ENCODE results near the gene GNG8.

GNG8 gene

GRCh38 chr19:46635920-46636761, at the start of gene GNG8:
Gene GNG8, minus strand, starts transcription at chr19:46636202. Its CDS starts 1,520 bp downstream, at chr19:46634682.
- no peaks in the 10 kb centered on the region for H3K9me3 Mint-ChIP-seq (ENCODE audit: low read depth)
- no peak within 1 kb of the TSS for H3K27ac Mint-ChIP-seq
- peaks cover 22% of the 10 kb centered on the region for H3K4me1 Mint-ChIP-seq (ENCODE audit: low read depth)
- no peaks in the 10 kb centered on the region for H3K36me3 Mint-ChIP-seq
- no peaks in the 10 kb centered on the region for H3K27me3 Mint-ChIP-seq
- H3K4me3 Mint-ChIP-seq = peak within 1 kb of the TSS; percentile 74

- no peaks in the 10 kb centered on the region for H3K36me3 Mint-ChIP-seq
Observed at GRCh38 chr19:46685189-46685588, 49.2 kb upstream of the GNG8 start.

GRCh38 chr19:46678110-46678732, 42.2 kb upstream of the GNG8 start:
- peak overlapping the region; percentile 22 for H3K27ac Mint-ChIP-seq
- H3K9me3 Mint-ChIP-seq (ENCODE audit: low read depth) = no peaks in the 10 kb centered on the region
- H3K4me3 Mint-ChIP-seq = no peak overlapping the region
- H3K36me3 Mint-ChIP-seq = peaks cover 3% of the 10 kb centered on the region
- H3K27me3 Mint-ChIP-seq = no peaks in the 10 kb centered on the region
- H3K4me1 Mint-ChIP-seq (ENCODE audit: low read depth) = peaks cover 2% of the 10 kb centered on the region

More at GRCh38 chr19:46685189-46685588, 49.2 kb upstream of the GNG8 start:
- Mint-ChIP-seq H3K27ac (peak overlapping the region; percentile 72), H3K4me1 (ENCODE audit: low read depth) (no peaks in the 10 kb centered on the region), H3K9me3 (ENCODE audit: low read depth) (no peaks in the 10 kb centered on the region), H3K4me3 (no peak overlapping the region), H3K27me3 (no peaks in the 10 kb centered on the region)

- Mint-ChIP-seq H3K4me1 (ENCODE audit: low read depth) (no peaks in the 10 kb centered on the region), H3K36me3 (peaks cover 11% of the 10 kb centered on the region), H3K27ac (no peak overlapping the region), H3K27me3 (no peaks in the 10 kb centered on the region), H3K4me3 (no peak overlapping the region), H3K9me3 (ENCODE audit: low read depth) (no peaks in the 10 kb centered on the region)
Observed at GRCh38 chr19:46674416-46675178, 38.6 kb upstream of the GNG8 start.

- no peak overlapping the region for H3K4me3 Mint-ChIP-seq
- H3K36me3 Mint-ChIP-seq = peaks cover 11% of the 10 kb centered on the region
- H3K27ac Mint-ChIP-seq = no peak overlapping the region
- no peaks in the 10 kb centered on the region for H3K9me3 Mint-ChIP-seq (ENCODE audit: low read depth)
- no peaks in the 10 kb centered on the region for H3K4me1 Mint-ChIP-seq (ENCODE audit: low read depth)
- no peaks in the 10 kb centered on the region for H3K27me3 Mint-ChIP-seq
Observed at GRCh38 chr19:46670813-46671212, 34.8 kb upstream of the GNG8 start.

- Mint-ChIP-seq H3K36me3 (peaks cover 9% of the 10 kb centered on the region), H3K4me3 (no peak overlapping the region), H3K4me1 (ENCODE audit: low read depth) (no peaks in the 10 kb centered on the region), H3K27me3 (no peaks in the 10 kb centered on the region), H3K9me3 (ENCODE audit: low read depth) (no peaks in the 10 kb centered on the region), H3K27ac (no peak overlapping the region)
Observed at GRCh38 chr19:46668662-46669061, 32.7 kb upstream of the GNG8 start.

- no peak overlapping the region for H3K27ac Mint-ChIP-seq
- no peaks in the 10 kb centered on the region for H3K27me3 Mint-ChIP-seq
- peaks cover 16% of the 10 kb centered on the region for H3K4me1 Mint-ChIP-seq (ENCODE audit: low read depth)
- H3K36me3 Mint-ChIP-seq = no peaks in the 10 kb centered on the region
- H3K4me3 Mint-ChIP-seq = no peak overlapping the region
- H3K9me3 Mint-ChIP-seq (ENCODE audit: low read depth) = no peaks in the 10 kb centered on the region
Observed at GRCh38 chr19:46665072-46665471, 29.1 kb upstream of the GNG8 start.

- no peaks in the 10 kb centered on the region for H3K9me3 Mint-ChIP-seq (ENCODE audit: low read depth)
- H3K36me3 Mint-ChIP-seq = peaks cover 1% of the 10 kb centered on the region
- peak overlapping the region; percentile 83 for H3K4me3 Mint-ChIP-seq
- H3K27me3 Mint-ChIP-seq = peaks cover 8% of the 10 kb centered on the region
- H3K4me1 Mint-ChIP-seq (ENCODE audit: low read depth) = peaks cover 21% of the 10 kb centered on the region
- H3K27ac Mint-ChIP-seq = peak overlapping the region; percentile 83
Observed at GRCh38 chr19:46661735-46662592, 26.0 kb upstream of the GNG8 start.

- peak within 1 kb of the TSS; percentile 83 for H3K4me3 Mint-ChIP-seq
- peaks cover 4% of the 10 kb centered on the region for H3K36me3 Mint-ChIP-seq
- H3K27me3 Mint-ChIP-seq = peaks cover 12% of the 10 kb centered on the region
- peaks cover 21% of the 10 kb centered on the region for H3K4me1 Mint-ChIP-seq (ENCODE audit: low read depth)
- no peaks in the 10 kb centered on the region for H3K9me3 Mint-ChIP-seq (ENCODE audit: low read depth)
- H3K27ac Mint-ChIP-seq = peak within 1 kb of the TSS; percentile 83
Observed at GRCh38 chr19:46661020-46661731, 25.2 kb upstream of the GNG8 start, which contains the start of gene DACT3. Gene DACT3, minus strand, starts transcription at chr19:46661182. Its CDS starts 118 bp downstream, at chr19:46661064.

- Mint-ChIP-seq H3K4me3 (peak overlapping the region; percentile 83), H3K9me3 (ENCODE audit: low read depth) (no peaks in the 10 kb centered on the region), H3K27me3 (peaks cover 12% of the 10 kb centered on the region), H3K4me1 (ENCODE audit: low read depth) (peaks cover 21% of the 10 kb centered on the region), H3K27ac (no peak overlapping the region), H3K36me3 (peaks cover 4% of the 10 kb centered on the region)
Observed at GRCh38 chr19:46660551-46661019, 24.6 kb upstream of the GNG8 start.

- Mint-ChIP-seq H3K36me3 (peaks cover 4% of the 10 kb centered on the region), H3K27me3 (peaks cover 12% of the 10 kb centered on the region), H3K27ac (peak overlapping the region; percentile 1), H3K4me3 (peak overlapping the region; percentile 76), H3K4me1 (ENCODE audit: low read depth) (peaks cover 21% of the 10 kb centered on the region), H3K9me3 (ENCODE audit: low read depth) (no peaks in the 10 kb centered on the region)
Observed at GRCh38 chr19:46660008-46660517, 24.1 kb upstream of the GNG8 start.

- Mint-ChIP-seq H3K36me3 (peaks cover 6% of the 10 kb centered on the region), H3K4me1 (ENCODE audit: low read depth) (peaks cover 21% of the 10 kb centered on the region), H3K27me3 (peaks cover 16% of the 10 kb centered on the region), H3K27ac (peak overlapping the region; percentile 1), H3K4me3 (peak overlapping the region; percentile 76), H3K9me3 (ENCODE audit: low read depth) (no peaks in the 10 kb centered on the region)
Observed at GRCh38 chr19:46659151-46660007, 23.4 kb upstream of the GNG8 start.

- Mint-ChIP-seq H3K27ac (no peak overlapping the region), H3K36me3 (peaks cover 6% of the 10 kb centered on the region), H3K4me1 (ENCODE audit: low read depth) (peaks cover 13% of the 10 kb centered on the region), H3K4me3 (no peak overlapping the region), H3K9me3 (ENCODE audit: low read depth) (no peaks in the 10 kb centered on the region), H3K27me3 (peaks cover 19% of the 10 kb centered on the region)
Observed at GRCh38 chr19:46656541-46656940, 20.5 kb upstream of the GNG8 start.
